Measurements from ENCODE around the gene CLDN20. TPM values are rescaled to one million over a fixed set of nuclear protein-coding genes. Genes with fewer than 3 reads are reported as not detected.

CLDN20 gene
- total and polyA plus RNA-seq, 2 of the 8 experiments (the other 6 are each of a cell fraction or from before 2014, with no cell fraction given), result not detected

DNA sequence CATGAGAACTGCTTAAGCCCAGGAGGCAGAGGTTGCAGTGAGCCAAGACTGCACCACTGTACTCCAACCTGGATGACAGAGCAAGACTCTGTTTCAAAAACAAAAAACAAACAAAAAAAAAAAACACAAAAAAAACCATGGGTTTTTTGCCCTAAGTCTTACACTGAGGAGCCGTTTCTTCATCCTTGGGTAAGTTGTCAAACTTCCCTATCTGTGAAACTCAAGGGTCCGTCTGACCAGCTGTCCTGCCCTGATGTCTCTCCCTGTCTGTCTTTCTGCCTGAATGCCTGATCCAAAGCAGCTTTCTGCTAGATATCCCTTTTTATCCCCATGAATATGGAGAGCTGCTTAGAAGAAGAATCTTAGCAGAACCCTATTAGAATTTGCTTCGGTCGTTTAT, 41.3 kb upstream of the CLDN20 start (continued):
- TF ChIP-seq, protein P1, sequence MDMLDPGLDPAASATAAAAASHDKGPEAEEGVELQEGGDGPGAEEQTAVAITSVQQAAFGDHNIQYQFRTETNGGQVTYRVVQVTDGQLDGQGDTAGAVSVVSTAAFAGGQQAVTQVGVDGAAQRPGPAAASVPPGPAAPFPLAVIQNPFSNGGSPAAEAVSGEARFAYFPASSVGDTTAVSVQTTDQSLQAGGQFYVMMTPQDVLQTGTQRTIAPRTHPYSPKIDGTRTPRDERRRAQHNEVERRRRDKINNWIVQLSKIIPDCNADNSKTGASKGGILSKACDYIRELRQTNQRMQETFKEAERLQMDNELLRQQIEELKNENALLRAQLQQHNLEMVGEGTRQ (IDR thresholded peaks at IDR 0.05; ENCODE audit: low read length), result no peak

All from H1 (cell line).